HepG2 (cell line): Measurements from ENCODE around the gene PACS2.

Experiments
- ATF3 ChIP-seq: sonication (generic); formaldehyde crosslinking; IDR thresholded peaks from 2 replicates; pipeline ENCODE4 v1.4.0; 2020; ENCODE audit warnings: missing genetic modification reagents
- ZBTB2 ChIP-seq: sonication (generic); formaldehyde crosslinking; IDR thresholded peaks from 2 replicates; pipeline ENCODE4 v1.8.0; 2022; ENCODE audit warnings: low read depth, missing genetic modification reagents
- ZFAT ChIP-seq: sonication (generic); formaldehyde crosslinking; conservative IDR thresholded peaks from 2 replicates; pipeline ENCODE4 v1.8.1; 2023; ENCODE audit warnings: missing genetic modification reagents, inconsistent platforms

- TF ChIP-seq ZFAT (CRISPR knock-in tag), result no peak
- no peak for TF ChIP-seq ZBTB2 (CRISPR knock-in tag)
- TF ChIP-seq ATF3 (CRISPR knock-in tag), result no peak
These were observed 69.6 kb downstream of the PACS2 start for GRCh38 chr14:105384041-105384557.
